Gastrocnemius medialis (tissue), 4 donors: ENCODE measurements around the gene PTPRN2. TPM values are rescaled to one million over a fixed set of nuclear protein-coding genes. Genes with fewer than 3 reads are reported as not detected.

Experiments
- ATAC-seq, 2 donors: fragments of 150-250 bp; one replicate each; pipeline ENCODE4 v1.9.1; 2016
- DNase-seq, 2 donors: peaks; one replicate each; pipeline ENCODE4 v3.0.0-alpha.2; 2019
- H3K27ac ChIP-seq, 4 donors: fragments of 200-600 bp; sonication (generic); 1 replicate in 1 of 4; 2 replicates in 3 of 4; pipeline ENCODE4 v1.5.1; 2016 to 2018; ENCODE audit warnings: mild to moderate bottlenecking in 2 of 4, moderate library complexity in 1 of 4
- H3K27me3 ChIP-seq, 3 donors: fragments of 200-600 bp; sonication (generic) in 2 of 3; 1 replicate in 1 of 3; 2 replicates in 2 of 3; pipeline versions ENCODE4 v1.5.1 to v1.6.0; 2016 to 2019; ENCODE audit warnings: mild to moderate bottlenecking in 1 of 3, moderate library complexity in 1 of 3
- H3K36me3 ChIP-seq, 2 donors: fragments of 200-600 bp; sonication (generic) in 1 of 2; one replicate each; pipeline ENCODE4 v1.5.1; 2017 to 2018
- H3K4me1 ChIP-seq, 2 donors: fragments of 200-600 bp; sonication (generic) in 1 of 2; one replicate each; pipeline ENCODE4 v1.5.1; 2016 to 2017; ENCODE audit warnings: mild to moderate bottlenecking in 2 of 2
- H3K4me3 ChIP-seq, 4 donors: fragments of 200-600 bp; sonication (generic) in 3 of 4; 1 replicate in 1 of 4; 2 replicates in 3 of 4; pipeline ENCODE4 v1.5.1; 2016 to 2019; ENCODE audit warnings: mild to moderate bottlenecking in 2 of 4
- H3K9me3 ChIP-seq, 3 donors: fragments of 200-600 bp; sonication (generic) in 2 of 3; 1 replicate in 1 of 3; 2 replicates in 2 of 3; pipeline ENCODE4 v1.5.1; 2016 to 2019
- POLR2A ChIP-seq, 2 donors: fragments of 450-650 bp; IDR thresholded peaks; one replicate each; pipeline ENCODE4 v1.6.1; 2017; ENCODE audit warnings: antibody characterized with exemption in 2 of 2, mild to moderate bottlenecking in 2 of 2, moderate library complexity in 2 of 2
- in situ Hi-C, 4 donors: fragments of 200-750 bp; cut with MboI; loops; one replicate each; pipeline versions ENCODE4 v1.15.0 to v1.8.0; 2017; ENCODE audit warnings: low sequenced_read_pairs in 4 of 4
- intact Hi-C: fragments of 100-400 bp; cut with DNase I; formaldehyde crosslinking; loops from one replicate; pipeline ENCODE4 v1.15.1; 2023; ENCODE audit warnings: low total_unique reads
- total RNA-seq, 4 donors: library from RNA; depleted of rRNA; stranded (reverse); fragments of >200 nt; gene quantifications; one replicate each; pipeline versions ENCODE4 v1.1.0 to v1.2.3, GENCODE V29; 2016
- TF ChIP-seq, protein P1 (sequence below), 5 experiments: fragments of 450-650 bp in 3 of 5; fragments of 200-600 bp in 2 of 5; sonication (generic) in 2 of 5; IDR thresholded peaks in 4 of 5; conservative IDR thresholded peaks in 1 of 5; 1 replicate in 4 of 5; 2 replicates in 1 of 5; pipeline ENCODE4 v1.5.1; 2016 to 2019; ENCODE audit warnings: antibody characterized with exemption in 5 of 5, mild to moderate bottlenecking in 3 of 5, moderate library complexity in 3 of 5

Gene PTPRN2
- total RNA-seq, 4 donors from 2014 or later, result 0.66 to 0.85 (median 0.81) TPM

DNA sequence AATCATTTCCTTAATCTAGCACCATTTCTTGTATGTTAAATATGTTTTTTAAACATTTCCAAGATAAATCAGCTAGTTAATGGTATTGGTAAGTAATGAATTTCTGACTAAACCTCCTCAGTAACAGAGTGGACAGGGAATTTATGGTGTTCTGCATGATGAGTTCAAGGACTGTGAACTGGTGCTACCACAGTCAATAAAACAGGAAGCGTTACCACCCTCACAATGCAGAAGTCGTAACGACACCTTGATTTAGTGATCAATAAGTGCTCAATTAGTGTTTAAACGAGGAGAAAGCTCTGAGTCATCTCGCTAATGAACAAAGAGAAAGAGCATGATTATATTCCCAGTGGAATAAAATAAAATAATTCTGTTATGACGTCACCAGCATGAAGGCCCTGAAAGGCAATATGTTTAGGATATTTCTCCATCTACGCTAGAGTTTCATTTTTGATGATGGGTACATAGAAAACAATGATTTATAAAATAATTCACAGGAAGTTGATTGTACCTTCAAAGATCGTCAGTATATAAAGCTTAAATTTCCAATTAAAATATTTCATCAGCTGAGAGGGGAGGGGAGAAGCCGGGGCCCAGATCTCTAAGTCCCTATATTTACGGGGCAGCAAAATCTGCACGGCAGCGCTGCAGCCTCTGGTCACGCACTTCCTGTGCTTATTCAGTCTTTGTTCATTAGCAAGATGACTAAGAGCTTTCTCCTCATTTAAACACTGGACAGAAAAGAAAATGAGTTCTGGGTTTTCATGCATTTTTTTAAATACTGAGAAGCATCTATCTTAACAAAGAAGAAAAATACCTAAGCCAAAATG, 400.5 kb downstream of the PTPRN2 start:
- Histone ChIP-seq H3K4me3 (no peak overlapping the region), H3K27me3 (no peaks in the 10 kb centered on the region), H3K9me3 (no peaks in the 10 kb centered on the region), H3K4me1 (no peaks in the 10 kb centered on the region), H3K27ac (no peak overlapping the region), H3K36me3 (no peaks in the 10 kb centered on the region)
- intact Hi-C loops, result no loop called here
- no peak for DNase-seq
- TF ChIP-seq POLR2A (IDR thresholded peaks at IDR 0.05), result no peak
- TF ChIP-seq, protein P1, sequence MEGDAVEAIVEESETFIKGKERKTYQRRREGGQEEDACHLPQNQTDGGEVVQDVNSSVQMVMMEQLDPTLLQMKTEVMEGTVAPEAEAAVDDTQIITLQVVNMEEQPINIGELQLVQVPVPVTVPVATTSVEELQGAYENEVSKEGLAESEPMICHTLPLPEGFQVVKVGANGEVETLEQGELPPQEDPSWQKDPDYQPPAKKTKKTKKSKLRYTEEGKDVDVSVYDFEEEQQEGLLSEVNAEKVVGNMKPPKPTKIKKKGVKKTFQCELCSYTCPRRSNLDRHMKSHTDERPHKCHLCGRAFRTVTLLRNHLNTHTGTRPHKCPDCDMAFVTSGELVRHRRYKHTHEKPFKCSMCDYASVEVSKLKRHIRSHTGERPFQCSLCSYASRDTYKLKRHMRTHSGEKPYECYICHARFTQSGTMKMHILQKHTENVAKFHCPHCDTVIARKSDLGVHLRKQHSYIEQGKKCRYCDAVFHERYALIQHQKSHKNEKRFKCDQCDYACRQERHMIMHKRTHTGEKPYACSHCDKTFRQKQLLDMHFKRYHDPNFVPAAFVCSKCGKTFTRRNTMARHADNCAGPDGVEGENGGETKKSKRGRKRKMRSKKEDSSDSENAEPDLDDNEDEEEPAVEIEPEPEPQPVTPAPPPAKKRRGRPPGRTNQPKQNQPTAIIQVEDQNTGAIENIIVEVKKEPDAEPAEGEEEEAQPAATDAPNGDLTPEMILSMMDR (IDR thresholded peaks at IDR 0.05 in 4 of 5, conservative IDR thresholded peaks at IDR 0.05 in 1 of 5), result no peak
- no peak for ATAC-seq
- in situ Hi-C loops, result no loop called here

DNA sequence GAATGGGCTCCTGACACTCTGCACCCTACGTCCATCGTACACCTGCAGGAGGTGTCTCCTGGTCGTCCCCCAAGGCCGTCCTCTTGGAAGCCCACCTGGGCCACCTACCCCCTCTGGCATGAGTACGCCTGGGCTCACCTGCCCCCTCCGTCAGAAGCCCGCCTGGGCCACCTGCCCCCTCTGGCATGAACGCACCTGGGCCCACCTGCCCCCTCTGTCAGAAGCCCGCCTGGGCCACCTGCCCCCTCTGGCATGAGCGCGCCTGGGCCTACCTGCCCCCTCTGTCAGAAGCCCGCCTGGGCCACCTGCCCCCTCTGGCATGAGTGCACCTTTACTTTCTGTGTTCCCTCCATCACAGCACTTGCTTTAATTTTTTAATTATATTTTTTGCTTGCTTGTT, 401.2 kb downstream of the PTPRN2 start:
- H3K27ac ChIP-seq, result no peak overlapping the region
- DNase-seq (no peak), ATAC-seq (no peak)
- no peaks in the 10 kb centered on the region for H3K27me3 ChIP-seq
- no peak overlapping the region for H3K4me3 ChIP-seq
- intact Hi-C loops, result no loop called here
- H3K9me3 ChIP-seq, result no peaks in the 10 kb centered on the region
- H3K4me1 ChIP-seq, result no peaks in the 10 kb centered on the region
- in situ Hi-C loops, result no loop called here
- no peaks in the 10 kb centered on the region for H3K36me3 ChIP-seq
- TF ChIP-seq, protein P1 (IDR thresholded peaks at IDR 0.05 in 4 of 5, conservative IDR thresholded peaks at IDR 0.05 in 1 of 5), result no peak
- TF ChIP-seq POLR2A (IDR thresholded peaks at IDR 0.05), result no peak

DNA sequence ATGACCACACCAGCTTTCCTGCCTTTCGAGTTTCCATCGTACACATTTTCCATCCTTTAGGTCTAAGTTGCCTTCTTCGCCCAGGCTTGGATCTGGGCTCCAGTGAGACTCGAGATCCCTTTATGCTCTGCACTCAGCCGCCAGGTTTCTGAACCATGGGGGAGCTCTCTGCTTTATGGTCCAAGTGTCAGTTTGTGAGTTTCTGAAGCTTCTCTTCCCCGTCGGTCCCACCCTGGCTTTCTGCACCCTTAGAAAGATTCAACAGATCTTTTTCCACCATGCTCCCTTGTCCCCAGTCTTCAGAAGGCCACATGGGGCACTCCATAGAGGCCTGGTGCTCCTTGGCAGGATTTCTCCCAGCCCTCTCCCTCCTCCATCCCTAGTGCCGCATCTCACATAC, 402.0 kb downstream of the PTPRN2 start:
- in situ Hi-C loops, result no loop called here
- no peak overlapping the region for H3K4me3 ChIP-seq
- ATAC-seq (no peak), DNase-seq (no peak)
- no peaks in the 10 kb centered on the region for H3K36me3 ChIP-seq
- H3K4me1 ChIP-seq, result no peaks in the 10 kb centered on the region
- intact Hi-C loops, result no loop called here
- TF ChIP-seq, protein P1 (IDR thresholded peaks at IDR 0.05 in 4 of 5, conservative IDR thresholded peaks at IDR 0.05 in 1 of 5), result no peak
- no peak for TF ChIP-seq POLR2A (IDR thresholded peaks at IDR 0.05)
- H3K27me3 ChIP-seq, result no peaks in the 10 kb centered on the region
- H3K9me3 ChIP-seq, result no peaks in the 10 kb centered on the region
- no peak overlapping the region for H3K27ac ChIP-seq

DNA sequence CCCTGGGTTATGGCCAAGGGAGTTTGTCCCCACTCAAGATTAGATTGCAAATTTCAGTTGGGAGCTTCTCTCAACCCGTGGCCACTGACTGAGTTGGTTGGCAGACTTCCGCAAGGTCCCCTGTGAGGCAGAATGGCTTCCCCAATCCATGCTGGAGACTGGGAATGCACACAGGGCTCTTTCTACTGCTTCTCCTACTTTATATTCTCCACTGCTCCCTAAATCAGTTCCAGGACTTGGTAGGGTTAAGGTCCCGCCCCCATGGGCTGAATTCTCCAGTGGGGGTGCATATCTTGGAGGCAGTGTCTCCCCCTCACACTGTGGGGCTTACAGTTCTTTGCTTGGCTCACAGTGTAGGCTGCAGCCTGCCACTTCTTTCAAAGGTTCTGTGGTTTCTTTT, 404.2 kb downstream of the PTPRN2 start:
- in situ Hi-C loops, result no loop called here

More for the DNA sequence above, 404.2 kb downstream of the PTPRN2 start:
- DNase-seq (no peak), ATAC-seq (no peak)
- Histone ChIP-seq H3K9me3 (no peaks in the 10 kb centered on the region), H3K4me3 (no peak overlapping the region), H3K27ac (no peak overlapping the region), H3K27me3 (no peaks in the 10 kb centered on the region), H3K4me1 (no peaks in the 10 kb centered on the region), H3K36me3 (no peaks in the 10 kb centered on the region)
- TF ChIP-seq, protein P1 (IDR thresholded peaks at IDR 0.05 in 4 of 5, conservative IDR thresholded peaks at IDR 0.05 in 1 of 5), result no peak
- TF ChIP-seq POLR2A (IDR thresholded peaks at IDR 0.05), result no peak
- intact Hi-C loops, result no loop called here
